Prostate gland (tissue), 2 donors: ENCODE data around the gene NOTO. TPM values are rescaled to one million over a fixed set of nuclear protein-coding genes. Genes with fewer than 3 reads are reported as not detected.

ENCODE experiments used
- DNase-seq: peaks from one replicate; pipeline ENCODE4 v3.0.0-alpha.2; 2019; ENCODE audit warnings: low spot score
- H3K27ac ChIP-seq, 2 donors: fragments of 200-600 bp; sonication (generic); 2 replicates each; pipeline ENCODE4 v1.5.1; 2017 to 2019
- H3K27me3 ChIP-seq: fragments of 200-600 bp; sonication (generic); replicated peaks from 2 replicates; pipeline ENCODE4 v1.5.1; 2019; ENCODE audit not compliant: insufficient read depth
- H3K36me3 ChIP-seq, 2 donors: fragments of 200-600 bp; sonication (generic); 1 replicate in 1 of 2; 2 replicates in 1 of 2; pipeline versions ENCODE4 v1.5.1 to v1.8.1; 2017 to 2019
- H3K4me1 ChIP-seq: fragments of 200-600 bp; sonication (generic); replicated peaks from 2 replicates; pipeline ENCODE4 v1.5.1; 2019
- H3K4me3 ChIP-seq, 2 donors: fragments of 200-600 bp; sonication (generic); 2 replicates each; pipeline ENCODE4 v1.5.1; 2017 to 2019
- H3K9me3 ChIP-seq: fragments of 200-600 bp; sonication (generic); 2 replicates; pipeline ENCODE4 v1.5.1; 2017
- CTCF ChIP-seq, 4 experiments: fragments of 200-600 bp in 2 of 4; fragments of 450-650 bp in 2 of 4; sonication (generic) in 2 of 4; IDR thresholded peaks; 1 replicate in 3 of 4; 2 replicates in 1 of 4; pipeline ENCODE4 v1.5.1; 2016 to 2019; ENCODE audit warnings: antibody characterized with exemption in 4 of 4, mild to moderate bottlenecking in 2 of 4, moderate library complexity in 2 of 4
- POLR2A ChIP-seq: fragments of 450-650 bp; IDR thresholded peaks from one replicate; pipeline ENCODE4 v1.6.1; 2016; ENCODE audit warnings: antibody characterized with exemption, mild to moderate bottlenecking
- POLR2AphosphoS5 ChIP-seq: sonication (generic); formaldehyde crosslinking; IDR thresholded peaks from one replicate; pipeline ENCODE4 v1.6.1; 2017; ENCODE audit warnings: antibody characterized with exemption
- WGBS: methylation state at CpG from one replicate; pipeline ENCODE4 v1.1.5; 2018; 5-methylcytosine and 5-hydroxymethylcytosine counted together
- intact Hi-C: fragments of 100-400 bp; cut with DNase I; formaldehyde crosslinking; loops from one replicate; pipeline ENCODE4 v1.14.2; 2022
- total RNA-seq, 2 donors: library from RNA; depleted of rRNA; stranded (reverse); fragments of >200 nt; gene quantifications; one replicate each; pipeline ENCODE4 v1.1.0, GENCODE V29; 2016

Gene NOTO
- total RNA-seq, 2 donors from 2014 or later = not detected

GRCh38 chr2:73217826-73218225 lies 15.5 kb downstream of the NOTO start:
- Histone ChIP-seq H3K27ac (no peak overlapping the region), H3K9me3 (no peaks in the 10 kb centered on the region), H3K4me1 (no peaks in the 10 kb centered on the region), H3K27me3 (no peaks in the 10 kb centered on the region), H3K4me3 (no peak overlapping the region), H3K36me3 (no peaks in the 10 kb centered on the region)
- 86% methylated on average over 2 of the region's 2 CpGs for WGBS
- intact Hi-C loops = no loop called here
- TF ChIP-seq CTCF (IDR thresholded peaks at IDR 0.05) = no peak
- no peak for TF ChIP-seq POLR2A
- TF ChIP-seq POLR2AphosphoS5 = no peak
- no peak for DNase-seq

- H3K36me3 ChIP-seq = no peaks in the 10 kb centered on the region
- intact Hi-C loops = no loop called here
Measured at GRCh38 chr2:73218298-73218697, 15.9 kb downstream of the NOTO start.

GRCh38 chr2:73223821-73224220 lies 21.4 kb downstream of the NOTO start:
- no peak for DNase-seq
- H3K4me1 ChIP-seq = no peaks in the 10 kb centered on the region
- H3K36me3 ChIP-seq = no peaks in the 10 kb centered on the region
- no peaks in the 10 kb centered on the region for H3K9me3 ChIP-seq
- TF ChIP-seq POLR2AphosphoS5 (no peak), CTCF (IDR thresholded peaks at IDR 0.05) (no peak), POLR2A (no peak)
- intact Hi-C loops = no loop called here
- no peak overlapping the region for H3K4me3 ChIP-seq
- no peaks in the 10 kb centered on the region for H3K27me3 ChIP-seq
- H3K27ac ChIP-seq = no peak overlapping the region
- 92% methylated on average over 4 of the region's 4 CpGs for WGBS

More at GRCh38 chr2:73218298-73218697, 15.9 kb downstream of the NOTO start:
- DNase-seq = no peak
- no peak overlapping the region for H3K4me3 ChIP-seq
- no peak overlapping the region for H3K27ac ChIP-seq
- TF ChIP-seq CTCF (IDR thresholded peaks at IDR 0.05) (no peak), POLR2AphosphoS5 (no peak), POLR2A (no peak)
- H3K9me3 ChIP-seq = no peaks in the 10 kb centered on the region
- no peaks in the 10 kb centered on the region for H3K4me1 ChIP-seq
- no peaks in the 10 kb centered on the region for H3K27me3 ChIP-seq

GRCh38 chr2:73225513-73226360 lies 23.4 kb downstream of the NOTO start:
- Histone ChIP-seq H3K27ac (no peak overlapping the region), H3K4me1 (no peaks in the 10 kb centered on the region), H3K36me3 (no peaks in the 10 kb centered on the region), H3K9me3 (no peaks in the 10 kb centered on the region), H3K27me3 (no peaks in the 10 kb centered on the region), H3K4me3 (no peak overlapping the region)
- intact Hi-C loops = no loop called here
- no peak for DNase-seq
- WGBS = 74% methylated on average over 9 of the region's 9 CpGs
- TF ChIP-seq POLR2A = no peak
- TF ChIP-seq POLR2AphosphoS5 = no peak
- TF ChIP-seq CTCF (IDR thresholded peaks at IDR 0.05) = no peak

- H3K9me3 ChIP-seq = no peaks in the 10 kb centered on the region
- no peak for DNase-seq
- TF ChIP-seq CTCF (IDR thresholded peaks at IDR 0.05) (no peak), POLR2AphosphoS5 (no peak), POLR2A (no peak)
- 65% methylated on average over 3 of the region's 3 CpGs for WGBS
- no peaks in the 10 kb centered on the region for H3K36me3 ChIP-seq
- no peaks in the 10 kb centered on the region for H3K27me3 ChIP-seq
- no peaks in the 10 kb centered on the region for H3K4me1 ChIP-seq
- intact Hi-C loops = no loop called here
- no peak overlapping the region for H3K27ac ChIP-seq
- no peak overlapping the region for H3K4me3 ChIP-seq
Measured at GRCh38 chr2:73227086-73227485, 24.7 kb downstream of the NOTO start.
